H1 (cell line): ENCODE measurements around the gene ABCA9.

Experiments used
- BRCA1 ChIP-seq: IDR thresholded peaks from 2 replicates; pipeline ENCODE4 v1.6.1; 2012; ENCODE audit warnings: low read depth, low read length, improper control_type of control experiment
- CBX8 ChIP-seq: fragments of 300-800, 300-1000 bp; sonication (generic); IDR thresholded peaks from 2 replicates; pipeline ENCODE4 v1.7.1; 2016; ENCODE audit warnings: low read depth, low read length, borderline replicate concordance
- CTCF ChIP-seq, 3 experiments: IDR thresholded peaks; 1 replicate in 2 of 3; 2 replicates in 1 of 3; pipeline versions ENCODE4 v1.5.1 to v1.6.1; 2011; ENCODE audit warnings: low read length in 3 of 3, mild to moderate bottlenecking in 3 of 3, inconsistent platforms in 2 of 3, low read depth in 1 of 3, moderate library complexity in 1 of 3; ENCODE audit not compliant: insufficient read depth in 1 of 3; ENCODE audit errors: control extremely low read depth in 1 of 3
- GABPA ChIP-seq: IDR thresholded peaks from 2 replicates; pipeline ENCODE4 v1.6.1; 2011; ENCODE audit warnings: mild to moderate bottlenecking, low read length, moderate library complexity, borderline replicate concordance; ENCODE audit not compliant: insufficient read depth
- JUN ChIP-seq: IDR thresholded peaks from 2 replicates; pipeline ENCODE4 v1.6.1; 2011; ENCODE audit warnings: low read depth, mild to moderate bottlenecking, improper control_type of control experiment, low read length
- POLR2AphosphoS5 ChIP-seq: IDR thresholded peaks from 2 replicates; pipeline ENCODE4 v1.6.1; 2011; ENCODE audit warnings: low read depth, low read length
- TAF1 ChIP-seq: IDR thresholded peaks from 2 replicates; pipeline ENCODE4 v1.6.1; 2011; ENCODE audit warnings: mild to moderate bottlenecking, low read depth, low read length
- YY1 ChIP-seq: IDR thresholded peaks from 2 replicates; pipeline ENCODE4 v1.6.1; 2011; ENCODE audit warnings: low read depth, mild to moderate bottlenecking, low read length
- ZNF274 ChIP-seq: IDR thresholded peaks from 2 replicates; pipeline ENCODE4 v1.7.0; 2012; ENCODE audit warnings: low read length, borderline replicate concordance; ENCODE audit errors: extremely low read depth

GRCh38 chr17:69057280-69057679 is 3.4 kb downstream of the ABCA9 start:
- TF ChIP-seq BRCA1 (no peak), CTCF (IDR thresholded peaks at IDR 0.05; ENCODE audit: control extremely low read depth in 1 of 3, insufficient read depth in 1 of 3, low read depth in 1 of 3, low read length in 3 of 3) (no peak), CBX8 (no peak), TAF1 (no peak), YY1 (no peak), POLR2AphosphoS5 (no peak), ZNF274 (no peak), GABPA (no peak), JUN (no peak)
